SK-N-SH (cell line): ENCODE results near the gene METTL9. TPM values are rescaled to one million over a fixed set of nuclear protein-coding genes. Genes with fewer than 3 reads are reported as not detected.

ENCODE experiments used
- CTCF ChIA-PET: fragments of 300-600, 350-600 bp; formaldehyde crosslinking; extraction: SDS; loops from one replicate; lab custom pipeline; 2021; lab: Yijun Ruan, JAX
- POLR2A ChIA-PET: fragments of 350-600 bp; sonication (Branson Sonifier 250); formaldehyde crosslinking; extraction: SDS; loops from one replicate; lab custom pipeline; 2020; ENCODE audit warnings: antibody characterized with exemption, inconsistent platforms; lab: Yijun Ruan, JAX
- DNase-seq: peaks from one replicate; pipeline ENCODE4 v3.0.0; 2012
- H2AFZ ChIP-seq: fragments of 200-600 bp; sonication (generic); 2 replicates; pipeline ENCODE4 v1.8.1; 2016; ENCODE audit warnings: antibody characterized with exemption, mild to moderate bottlenecking, low read depth
- H3F3A ChIP-seq: fragments of 200-600 bp; sonication (generic); replicated peaks from 2 replicates; pipeline ENCODE3; 2016; ENCODE audit warnings: antibody characterized with exemption, mild to moderate bottlenecking; ENCODE audit not compliant: insufficient read depth
- H3K27ac ChIP-seq, 2 experiments: fragments of 200-500 bp in 1 of 2; fragments of 200-600 bp in 1 of 2; sonication (Bioruptor generic) in 1 of 2; sonication (generic), shearing (Covaris generic) in 1 of 2; 2 replicates each; pipeline versions ENCODE4 v1.5.1 to v1.6.1; 2014 to 2016; ENCODE audit warnings: low read depth in 2 of 2, inconsistent platforms in 1 of 2, low read length in 1 of 2, mild to moderate bottlenecking in 1 of 2, mixed read lengths in 1 of 2
- H3K27me3 ChIP-seq: fragments of 200-600 bp; sonication (generic), shearing (Covaris generic); 2 replicates; pipeline ENCODE4 v1.6.1; 2016; ENCODE audit warnings: mixed run types; ENCODE audit not compliant: insufficient read depth
- H3K36me3 ChIP-seq, 2 experiments: fragments of 200-500 bp in 1 of 2; fragments of 200-600 bp in 1 of 2; sonication (Bioruptor generic) in 1 of 2; sonication (generic) in 1 of 2; replicated peaks in 1 of 2; 2 replicates each; pipeline versions ENCODE3 to v1.5.1; 2014 to 2016; ENCODE audit warnings: low read length in 1 of 2, mild to moderate bottlenecking in 1 of 2; ENCODE audit not compliant: insufficient read depth in 2 of 2, control insufficient read depth in 1 of 2
- H3K4me1 ChIP-seq, 2 experiments: fragments of 200-500 bp in 1 of 2; fragments of 200-600 bp in 1 of 2; sonication (Bioruptor generic) in 1 of 2; sonication (generic), shearing (Covaris generic) in 1 of 2; 2 replicates each; pipeline versions ENCODE4 v1.5.1 to v1.6.1; 2014 to 2016; ENCODE audit warnings: low read depth in 1 of 2, low read length in 1 of 2, mixed run types in 1 of 2; ENCODE audit not compliant: insufficient read depth in 2 of 2, control insufficient read depth in 1 of 2
- H3K4me2 ChIP-seq: fragments of 200-600 bp; sonication (generic), shearing (Covaris generic); 2 replicates; pipeline ENCODE4 v1.6.1; 2017; ENCODE audit warnings: mixed run types
- H3K4me3 ChIP-seq, 2 experiments: fragments of 200-500 bp in 1 of 2; fragments of 200-600 bp in 1 of 2; sonication (Bioruptor generic) in 1 of 2; sonication (generic), shearing (Covaris generic) in 1 of 2; 2 replicates each; pipeline versions ENCODE4 v1.5.1 to v1.8.1; 2014 to 2016; ENCODE audit warnings: low read depth in 2 of 2, inconsistent platforms in 1 of 2, low read length in 1 of 2, mild to moderate bottlenecking in 1 of 2, mixed read lengths in 1 of 2, moderate library complexity in 1 of 2
- H3K79me2 ChIP-seq: fragments of 200-600 bp; sonication (generic); 2 replicates; pipeline ENCODE4 v1.8.1; 2017; ENCODE audit warnings: mild to moderate bottlenecking; ENCODE audit not compliant: insufficient read depth
- H3K9ac ChIP-seq: fragments of 200-600 bp; sonication (generic); 2 replicates; pipeline ENCODE4 v1.6.1; 2017; ENCODE audit warnings: mixed run types
- H3K9me2 ChIP-seq: fragments of 200-600 bp; sonication (generic); 2 replicates; pipeline ENCODE4 v1.6.1; 2017; ENCODE audit warnings: mixed run types
- H3K9me3 ChIP-seq: fragments of 200-600 bp; sonication (generic); 2 replicates; pipeline ENCODE4 v1.6.1; 2017; ENCODE audit warnings: mixed run types, mild to moderate bottlenecking, moderate library complexity
- H4K20me1 ChIP-seq: fragments of 200-600 bp; sonication (generic); 2 replicates; pipeline ENCODE4 v1.6.1; 2017; ENCODE audit warnings: mild to moderate bottlenecking, mixed run types; ENCODE audit not compliant: insufficient read depth
- CHD2 ChIP-seq: fragments of 150-350 bp; IDR thresholded peaks from 2 replicates; pipeline ENCODE4 v1.6.1; 2018; ENCODE audit warnings: low read length; ENCODE audit not compliant: partially characterized antibody
- ELF1 ChIP-seq: IDR thresholded peaks from 2 replicates; pipeline ENCODE4 v1.4.0; 2012
- EP300 ChIP-seq, 2 experiments: IDR thresholded peaks; 2 replicates each; pipeline versions ENCODE4 v1.4.0 to v1.6.1; 2012; ENCODE audit warnings: borderline replicate concordance in 1 of 2, low read depth in 1 of 2, low read length in 1 of 2
- FOSL2 ChIP-seq: IDR thresholded peaks from 2 replicates; pipeline ENCODE4 v1.4.0; 2012; ENCODE audit warnings: low read depth, mild to moderate bottlenecking, moderate library complexity, borderline replicate concordance
- FOXJ3 ChIP-seq: sonication (generic); formaldehyde crosslinking; IDR thresholded peaks from 2 replicates; pipeline ENCODE4 v1.5.1; 2020; ENCODE audit warnings: mild to moderate bottlenecking, missing genetic modification reagents
- FOXM1 ChIP-seq: IDR thresholded peaks from 2 replicates; pipeline ENCODE4 v1.4.0; 2012; ENCODE audit warnings: low read depth, mild to moderate bottlenecking
- JUND ChIP-seq: IDR thresholded peaks from 2 replicates; pipeline ENCODE4 v1.4.0; 2012
- NRF1 ChIP-seq: IDR thresholded peaks from 2 replicates; pipeline ENCODE4 v1.6.1; 2012; ENCODE audit warnings: low read depth, mild to moderate bottlenecking, low read length
- POLR2AphosphoS5 ChIP-seq: IDR thresholded peaks from 2 replicates; pipeline ENCODE4 v1.6.1; 2012; ENCODE audit warnings: low read depth, low read length
- RCOR1 ChIP-seq: fragments of 150-350 bp; IDR thresholded peaks from 2 replicates; pipeline ENCODE4 v1.6.1; 2017; ENCODE audit warnings: antibody characterized with exemption, low read length
- RFX5 ChIP-seq: IDR thresholded peaks from 2 replicates; pipeline ENCODE4 v1.6.1; 2012; ENCODE audit warnings: mild to moderate bottlenecking, improper control_type of control experiment, low read length
- RXRA ChIP-seq: IDR thresholded peaks from 2 replicates; pipeline ENCODE4 v1.4.0; 2012; ENCODE audit warnings: low read depth, mild to moderate bottlenecking, borderline replicate concordance
- SIN3A ChIP-seq: IDR thresholded peaks from 2 replicates; pipeline ENCODE4 v1.6.1; 2012; ENCODE audit warnings: low read depth, mild to moderate bottlenecking, low read length, moderate library complexity, borderline replicate concordance
- SMC3 ChIP-seq: IDR thresholded peaks from 2 replicates; pipeline ENCODE4 v1.6.1; 2012; ENCODE audit warnings: low read depth, low read length, improper control_type of control experiment
- TCF12 ChIP-seq: IDR thresholded peaks from 2 replicates; pipeline ENCODE4 v1.4.0; 2012
- YY1 ChIP-seq: IDR thresholded peaks from 2 replicates; pipeline ENCODE4 v1.4.0; 2012; ENCODE audit warnings: low read depth, mild to moderate bottlenecking
- WGBS: methylation state at CpG from one replicate; pipeline ENCODE4 v1.1.6; 2017; ENCODE audit warnings: low lambda C conversion rate; 5-methylcytosine and 5-hydroxymethylcytosine counted together
- polyA plus RNA-seq, 3 experiments: library from polyadenylated mRNA; depleted of rRNA; stranded (reverse); fragments of >200 nt; gene quantifications; 2 replicates each; pipeline ENCODE4 v1.2.3, GENCODE V29; 2012
- TF ChIP-seq, protein P1 (sequence below): fragments of 150-350 bp; IDR thresholded peaks from 2 replicates; pipeline ENCODE4 v1.6.1; 2017; ENCODE audit warnings: antibody characterized with exemption, low read length, low read depth, borderline replicate concordance
- TF ChIP-seq, protein P2 (sequence below): IDR thresholded peaks from 2 replicates; pipeline ENCODE4; 2012
- TF ChIP-seq, protein P3 (sequence below): fragments of 200-600 bp; sonication (generic); IDR thresholded peaks from 2 replicates; pipeline ENCODE4 v1.6.1; 2017; ENCODE audit warnings: antibody characterized with exemption, mild to moderate bottlenecking, moderate library complexity

METTL9 gene
- polyA plus RNA-seq, 1 of the 3 experiments (the other 2 are of a cell fraction), result 70.7 TPM

DNA sequence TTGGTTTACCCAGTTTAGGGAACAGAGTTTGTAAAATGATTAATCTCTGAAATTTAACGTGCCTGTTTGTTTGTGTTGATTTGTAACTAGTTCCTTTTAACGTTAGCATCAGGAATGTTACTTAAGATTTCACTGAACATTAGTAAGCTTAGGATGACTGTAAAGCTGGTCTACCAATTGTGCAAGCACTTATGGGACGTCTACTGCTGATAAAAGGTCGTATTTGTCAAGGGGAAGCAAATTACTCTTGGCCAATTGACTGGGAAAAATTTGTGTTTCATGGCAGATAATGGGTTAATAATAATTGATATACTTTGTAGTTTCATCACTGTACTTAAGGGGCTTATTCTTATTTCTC, 11.8 kb downstream of the METTL9 start:
- no peaks in the 10 kb centered on the region for H3K9me3 ChIP-seq
- H3K36me3 ChIP-seq, result peaks cover 3 to 4% of the 10 kb centered on the region in 2 experiments
- H3K4me1 ChIP-seq, result peaks cover 24 to 29% of the 10 kb centered on the region in 2 experiments
- H3K4me3 ChIP-seq, result no peak overlapping the region
- POLR2A ChIA-PET, result no interaction called here
- H3K4me2 ChIP-seq, result no peak overlapping the region
- CTCF ChIA-PET, result interaction anchor here (1.0 to 1.7 kb wide), 2 partner anchors 9 to 98 kb away, joined by 3 to 5 read pairs; no protein-coding TSS in a partner anchor
- TF ChIP-seq NRF1 (no peak), SIN3A (no peak), SMC3 (no peak), ELF1 (no peak), FOXJ3 (CRISPR knock-in tag) (no peak), FOSL2 (no peak), RXRA (no peak), JUND (no peak), CHD2 (no peak), YY1 (no peak), RFX5 (no peak), EP300 (IDR thresholded peaks at IDR 0.05; ENCODE audit: borderline replicate concordance in 1 of 2, low read depth in 1 of 2, low read length in 1 of 2) (no peak), TCF12 (no peak), POLR2AphosphoS5 (no peak), FOXM1 (no peak), RCOR1 (no peak)
- TF ChIP-seq, protein P1, sequence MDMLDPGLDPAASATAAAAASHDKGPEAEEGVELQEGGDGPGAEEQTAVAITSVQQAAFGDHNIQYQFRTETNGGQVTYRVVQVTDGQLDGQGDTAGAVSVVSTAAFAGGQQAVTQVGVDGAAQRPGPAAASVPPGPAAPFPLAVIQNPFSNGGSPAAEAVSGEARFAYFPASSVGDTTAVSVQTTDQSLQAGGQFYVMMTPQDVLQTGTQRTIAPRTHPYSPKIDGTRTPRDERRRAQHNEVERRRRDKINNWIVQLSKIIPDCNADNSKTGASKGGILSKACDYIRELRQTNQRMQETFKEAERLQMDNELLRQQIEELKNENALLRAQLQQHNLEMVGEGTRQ, result no peak
- TF ChIP-seq, protein P2, sequence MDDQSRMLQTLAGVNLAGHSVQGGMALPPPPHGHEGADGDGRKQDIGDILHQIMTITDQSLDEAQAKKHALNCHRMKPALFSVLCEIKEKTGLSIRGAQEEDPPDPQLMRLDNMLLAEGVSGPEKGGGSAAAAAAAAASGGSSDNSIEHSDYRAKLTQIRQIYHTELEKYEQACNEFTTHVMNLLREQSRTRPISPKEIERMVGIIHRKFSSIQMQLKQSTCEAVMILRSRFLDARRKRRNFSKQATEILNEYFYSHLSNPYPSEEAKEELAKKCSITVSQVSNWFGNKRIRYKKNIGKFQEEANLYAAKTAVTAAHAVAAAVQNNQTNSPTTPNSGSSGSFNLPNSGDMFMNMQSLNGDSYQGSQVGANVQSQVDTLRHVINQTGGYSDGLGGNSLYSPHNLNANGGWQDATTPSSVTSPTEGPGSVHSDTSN, result no peak
- TF ChIP-seq, protein P3, sequence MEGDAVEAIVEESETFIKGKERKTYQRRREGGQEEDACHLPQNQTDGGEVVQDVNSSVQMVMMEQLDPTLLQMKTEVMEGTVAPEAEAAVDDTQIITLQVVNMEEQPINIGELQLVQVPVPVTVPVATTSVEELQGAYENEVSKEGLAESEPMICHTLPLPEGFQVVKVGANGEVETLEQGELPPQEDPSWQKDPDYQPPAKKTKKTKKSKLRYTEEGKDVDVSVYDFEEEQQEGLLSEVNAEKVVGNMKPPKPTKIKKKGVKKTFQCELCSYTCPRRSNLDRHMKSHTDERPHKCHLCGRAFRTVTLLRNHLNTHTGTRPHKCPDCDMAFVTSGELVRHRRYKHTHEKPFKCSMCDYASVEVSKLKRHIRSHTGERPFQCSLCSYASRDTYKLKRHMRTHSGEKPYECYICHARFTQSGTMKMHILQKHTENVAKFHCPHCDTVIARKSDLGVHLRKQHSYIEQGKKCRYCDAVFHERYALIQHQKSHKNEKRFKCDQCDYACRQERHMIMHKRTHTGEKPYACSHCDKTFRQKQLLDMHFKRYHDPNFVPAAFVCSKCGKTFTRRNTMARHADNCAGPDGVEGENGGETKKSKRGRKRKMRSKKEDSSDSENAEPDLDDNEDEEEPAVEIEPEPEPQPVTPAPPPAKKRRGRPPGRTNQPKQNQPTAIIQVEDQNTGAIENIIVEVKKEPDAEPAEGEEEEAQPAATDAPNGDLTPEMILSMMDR, result no peak
- TF ChIP-seq, all 33 proteins: peak for 0
- Histone ChIP-seq H3F3A (peaks cover 12% of the 10 kb centered on the region), H4K20me1 (peaks cover 70% of the 10 kb centered on the region), H3K27me3 (no peaks in the 10 kb centered on the region), H3K79me2 (peaks cover 100% of the 10 kb centered on the region), H3K9ac (no peak overlapping the region), H2AFZ (no peak overlapping the region), H3K9me2 (no peaks in the 10 kb centered on the region), H3K27ac (no peak overlapping the region; a peak in 1 of 4 replicates)
- DNase-seq, result no peak
- 63% methylated on average over 4 of the region's 4 CpGs for WGBS
